ENCODE data around the gene MCC. TPM values are rescaled to one million over a fixed set of nuclear protein-coding genes. Genes with fewer than 3 reads are reported as not detected.

The MCC gene
- total and polyA plus RNA-seq, 2 experiments from 2014 or later, result 8.3 to 31.5 TPM

GRCh38 chr5:113195251-113195650 lies 293.0 kb downstream of the MCC start:
- Histone ChIP-seq H4K20me1 (ENCODE audit: insufficient read depth, poor library complexity, severe bottlenecking) (no peaks in the 10 kb centered on the region), H3K4me3 (no peak overlapping the region), H3K36me3 (replicated peaks; ENCODE audit: insufficient read depth, low read depth) (no peaks in the 10 kb centered on the region), H3K4me1 (ENCODE audit: insufficient read depth) (peaks cover 12% of the 10 kb centered on the region), H3K9me3 (ENCODE audit: low read depth) (no peaks in the 10 kb centered on the region), H3K4me2 (no peak overlapping the region), H3K9me2 (replicated peaks; ENCODE audit: insufficient read depth) (no peaks in the 10 kb centered on the region), H3K79me2 (peaks cover 61% of the 10 kb centered on the region), H3K27me3 (no peaks in the 10 kb centered on the region), H2AFZ (no peak overlapping the region), H3K27ac (no peak overlapping the region)
- 90% methylated on average over 3 of the region's 3 CpGs for WGBS (ENCODE audit: low lambda C conversion rate, missing lambda C conversion rate)
- DNase-seq (ENCODE audit: low spot score), result no peak
- TF ChIP-seq CTCF (IDR thresholded peaks at IDR 0.05; ENCODE audit: poor library complexity) (no peak), EZH2phosphoT487 (IDR thresholded peaks at IDR 0.05; ENCODE audit: low read depth, severe bottlenecking, unreplicated experiment) (no peak), EZH2 (IDR thresholded peaks at IDR 0.05; ENCODE audit: borderline replicate concordance) (no peak)

DNA sequence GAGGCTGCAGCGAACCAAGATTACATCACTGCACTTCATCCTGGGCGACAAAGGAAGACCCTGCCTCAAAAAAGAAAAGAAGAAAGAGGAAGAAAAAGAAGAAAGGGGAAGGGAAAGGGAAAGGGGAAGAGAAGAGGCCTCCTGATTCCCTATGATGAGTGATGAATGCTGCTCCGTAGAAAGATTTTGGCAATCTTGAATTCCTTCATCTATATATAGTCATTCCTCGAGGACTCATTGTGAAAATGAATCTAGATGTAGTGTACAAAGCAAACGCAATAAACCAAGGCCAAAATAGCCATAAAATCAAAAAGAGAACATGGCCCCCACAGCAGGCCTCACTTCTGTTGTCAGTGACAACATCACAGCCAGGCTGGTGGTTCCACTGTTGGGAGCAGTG lies 293.7 kb downstream of the MCC start:
- WGBS (ENCODE audit: low lambda C conversion rate, missing lambda C conversion rate), result 94% methylated on average over 5 of the region's 5 CpGs
- Histone ChIP-seq H2AFZ (no peak overlapping the region), H3K9me2 (replicated peaks; ENCODE audit: insufficient read depth) (no peaks in the 10 kb centered on the region), H3K4me3 (no peak overlapping the region), H3K27ac (no peak overlapping the region), H3K27me3 (no peaks in the 10 kb centered on the region), H3K9me3 (ENCODE audit: low read depth) (no peaks in the 10 kb centered on the region), H4K20me1 (ENCODE audit: insufficient read depth, poor library complexity, severe bottlenecking) (no peaks in the 10 kb centered on the region), H3K36me3 (replicated peaks; ENCODE audit: insufficient read depth, low read depth) (no peaks in the 10 kb centered on the region), H3K4me1 (ENCODE audit: insufficient read depth) (peaks cover 6% of the 10 kb centered on the region), H3K79me2 (peaks cover 62% of the 10 kb centered on the region), H3K4me2 (no peak overlapping the region)
- no peak for DNase-seq (ENCODE audit: low spot score)
- TF ChIP-seq EZH2 (IDR thresholded peaks at IDR 0.05; ENCODE audit: borderline replicate concordance) (no peak), CTCF (IDR thresholded peaks at IDR 0.05; ENCODE audit: poor library complexity) (no peak), EZH2phosphoT487 (IDR thresholded peaks at IDR 0.05; ENCODE audit: low read depth, severe bottlenecking, unreplicated experiment) (no peak)

GRCh38 chr5:113194125-113194524 lies 294.1 kb downstream of the MCC start:
- H4K20me1 ChIP-seq (ENCODE audit: insufficient read depth, poor library complexity, severe bottlenecking), result no peaks in the 10 kb centered on the region
- TF ChIP-seq EZH2phosphoT487 (IDR thresholded peaks at IDR 0.05; ENCODE audit: low read depth, severe bottlenecking, unreplicated experiment) (no peak), EZH2 (IDR thresholded peaks at IDR 0.05; ENCODE audit: borderline replicate concordance) (no peak), CTCF (IDR thresholded peaks at IDR 0.05; ENCODE audit: poor library complexity) (no peak)
- H3K27ac ChIP-seq, result no peak overlapping the region
- no peak overlapping the region for H3K4me2 ChIP-seq
- no peak overlapping the region for H3K4me3 ChIP-seq
- H3K27me3 ChIP-seq, result no peaks in the 10 kb centered on the region
- H3K36me3 ChIP-seq (replicated peaks; ENCODE audit: insufficient read depth, low read depth), result no peaks in the 10 kb centered on the region
- WGBS (ENCODE audit: low lambda C conversion rate, missing lambda C conversion rate), result 85% methylated on average over 6 of the region's 6 CpGs
- H3K79me2 ChIP-seq, result peaks cover 66% of the 10 kb centered on the region
- no peaks in the 10 kb centered on the region for H3K9me2 ChIP-seq (replicated peaks; ENCODE audit: insufficient read depth)
- H3K4me1 ChIP-seq (ENCODE audit: insufficient read depth), result peaks cover 1% of the 10 kb centered on the region
- DNase-seq (ENCODE audit: low spot score), result no peak
- no peaks in the 10 kb centered on the region for H3K9me3 ChIP-seq (ENCODE audit: low read depth)
- H2AFZ ChIP-seq, result no peak overlapping the region

Data from hepatocyte (in vitro differentiated cells).